Cardiac fibroblast (primary cell): ENCODE data around the gene KIAA1328.

Experiments used
- DNase-seq, 2 donors: peaks; one replicate each; pipeline versions ENCODE4 v3.0.0 to v3.0.0-alpha.2; 2010; ENCODE audit warnings: low read depth in 2 of 2
- H3K4me3 ChIP-seq, 2 donors: replicated peaks in 1 of 2; 1 replicate in 1 of 2; 2 replicates in 1 of 2; pipeline ENCODE4 v1.5.1; 2011; ENCODE audit warnings: low read depth in 2 of 2, low read length in 2 of 2, mild to moderate bottlenecking in 2 of 2, moderate library complexity in 1 of 2
- TF ChIP-seq, protein P1 (sequence below): IDR thresholded peaks from one replicate; pipeline ENCODE4 v1.5.1; 2011; ENCODE audit warnings: low read depth, mild to moderate bottlenecking, low read length, inconsistent platforms

KIAA1328 gene

DNA sequence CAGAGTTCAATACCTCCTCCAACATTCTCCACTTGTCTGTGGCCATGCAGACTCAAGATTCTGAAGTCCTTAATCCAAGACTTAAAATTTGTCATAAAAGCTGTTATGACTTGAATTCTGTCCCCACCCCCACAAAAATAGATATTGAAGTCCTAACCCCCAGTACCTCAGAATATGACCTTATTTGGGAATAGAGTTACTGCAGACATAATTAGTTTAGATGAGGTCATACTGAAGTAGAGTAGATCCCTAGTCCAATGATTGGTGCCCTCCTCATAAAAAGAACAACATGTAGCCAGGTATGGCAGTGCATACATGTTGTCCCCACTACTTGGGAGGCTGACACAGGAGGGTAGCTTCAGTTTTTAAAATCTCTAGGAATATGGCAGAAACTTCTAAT lies 9.3 kb upstream of the KIAA1328 start:
- H3K4me3 ChIP-seq: no peak overlapping the region
- DNase-seq: no peak
- TF ChIP-seq, protein P1, sequence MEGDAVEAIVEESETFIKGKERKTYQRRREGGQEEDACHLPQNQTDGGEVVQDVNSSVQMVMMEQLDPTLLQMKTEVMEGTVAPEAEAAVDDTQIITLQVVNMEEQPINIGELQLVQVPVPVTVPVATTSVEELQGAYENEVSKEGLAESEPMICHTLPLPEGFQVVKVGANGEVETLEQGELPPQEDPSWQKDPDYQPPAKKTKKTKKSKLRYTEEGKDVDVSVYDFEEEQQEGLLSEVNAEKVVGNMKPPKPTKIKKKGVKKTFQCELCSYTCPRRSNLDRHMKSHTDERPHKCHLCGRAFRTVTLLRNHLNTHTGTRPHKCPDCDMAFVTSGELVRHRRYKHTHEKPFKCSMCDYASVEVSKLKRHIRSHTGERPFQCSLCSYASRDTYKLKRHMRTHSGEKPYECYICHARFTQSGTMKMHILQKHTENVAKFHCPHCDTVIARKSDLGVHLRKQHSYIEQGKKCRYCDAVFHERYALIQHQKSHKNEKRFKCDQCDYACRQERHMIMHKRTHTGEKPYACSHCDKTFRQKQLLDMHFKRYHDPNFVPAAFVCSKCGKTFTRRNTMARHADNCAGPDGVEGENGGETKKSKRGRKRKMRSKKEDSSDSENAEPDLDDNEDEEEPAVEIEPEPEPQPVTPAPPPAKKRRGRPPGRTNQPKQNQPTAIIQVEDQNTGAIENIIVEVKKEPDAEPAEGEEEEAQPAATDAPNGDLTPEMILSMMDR: no peak

DNA sequence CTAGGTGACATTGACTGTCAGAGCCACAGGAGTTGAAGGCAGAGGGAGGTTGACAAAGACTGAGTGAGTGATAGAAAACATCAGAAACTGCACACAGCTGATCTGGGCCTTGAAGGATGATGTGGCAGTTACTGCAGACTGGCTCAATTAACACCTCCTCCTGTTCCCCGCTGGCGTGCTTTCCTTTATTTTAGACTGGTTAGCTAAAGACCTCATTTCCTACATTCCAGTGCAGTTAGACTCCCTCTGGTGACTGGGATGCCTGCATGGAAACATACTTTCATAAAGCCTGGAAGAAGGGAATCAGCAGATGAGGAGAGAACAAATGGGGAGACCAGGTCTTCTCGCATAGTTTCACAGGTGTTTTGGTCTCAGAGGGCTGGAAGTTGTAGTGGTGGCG lies 7.2 kb upstream of the KIAA1328 start:
- no peak overlapping the region for H3K4me3 ChIP-seq
- TF ChIP-seq, protein P1: no peak
- no peak for DNase-seq

DNA sequence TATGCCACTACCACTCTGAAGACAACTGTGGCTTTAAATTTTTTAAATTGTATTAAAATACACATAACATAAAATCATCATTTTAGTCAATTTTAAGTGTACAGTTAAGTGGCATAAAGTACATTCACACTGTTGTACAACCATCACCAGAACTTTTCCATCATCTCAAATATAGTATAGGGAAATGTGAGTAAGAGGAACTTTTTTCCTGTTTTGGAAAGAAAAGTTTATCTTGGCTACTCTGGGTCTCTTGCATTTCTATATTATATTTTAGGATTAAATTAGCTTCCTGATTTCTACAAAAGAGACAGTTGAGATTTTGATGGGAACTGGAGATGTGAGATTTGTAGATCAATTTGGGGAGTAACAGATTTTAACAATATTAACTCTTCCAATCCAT lies 3.4 kb upstream of the KIAA1328 start:
- H3K4me3 ChIP-seq: no peak overlapping the region
- TF ChIP-seq, protein P1: no peak
- no peak for DNase-seq

DNA sequence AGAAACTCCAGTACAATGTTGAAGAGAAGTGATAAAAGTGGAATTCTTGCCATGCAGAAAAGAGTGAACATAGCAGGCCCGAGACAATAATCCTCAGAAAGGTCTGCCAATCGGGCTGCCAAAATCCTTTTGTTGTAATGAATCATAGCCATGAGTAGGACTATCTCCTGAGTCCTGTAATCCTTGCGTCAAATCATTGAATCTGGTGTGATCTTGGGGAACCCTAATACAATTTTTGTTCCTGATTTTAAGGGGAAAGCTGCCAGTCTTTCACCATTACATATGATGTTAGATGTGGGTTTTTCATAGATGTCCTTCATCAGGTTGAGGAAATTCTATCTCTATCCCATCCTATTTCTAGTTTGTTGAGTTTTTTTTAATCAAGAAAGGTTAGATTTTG lies 2.4 kb upstream of the KIAA1328 start:
- H3K4me3 ChIP-seq: no peak overlapping the region
- DNase-seq: peak in 1 of 2 donors; percentile 34
- TF ChIP-seq, protein P1: no peak

DNA sequence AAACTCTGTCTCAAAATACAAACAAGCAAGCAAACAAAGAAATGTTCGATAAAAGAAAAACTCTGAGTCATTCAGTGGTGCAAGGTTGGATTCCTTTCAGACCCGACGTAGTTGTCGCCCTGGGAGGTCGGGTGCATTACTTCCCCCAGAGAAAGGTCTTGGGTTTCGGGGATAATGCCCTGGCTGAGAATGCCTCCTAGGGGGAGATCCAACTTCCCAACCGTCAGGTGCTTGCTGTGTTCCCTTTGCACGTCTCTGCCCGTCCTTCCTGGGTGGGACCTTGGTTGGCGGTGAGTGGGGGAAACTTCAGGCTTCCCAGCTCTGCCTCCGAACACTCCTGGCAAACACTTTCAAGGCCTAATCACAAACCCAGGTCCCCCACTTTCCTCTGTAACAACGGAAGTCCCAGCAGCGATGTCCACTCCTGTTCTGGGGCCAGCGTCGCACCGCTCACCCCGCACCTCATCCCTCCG lies 734 bp upstream of the KIAA1328 start:
- peak; percentile 73 to 78 for DNase-seq
- TF ChIP-seq, protein P1: no peak

DNA sequence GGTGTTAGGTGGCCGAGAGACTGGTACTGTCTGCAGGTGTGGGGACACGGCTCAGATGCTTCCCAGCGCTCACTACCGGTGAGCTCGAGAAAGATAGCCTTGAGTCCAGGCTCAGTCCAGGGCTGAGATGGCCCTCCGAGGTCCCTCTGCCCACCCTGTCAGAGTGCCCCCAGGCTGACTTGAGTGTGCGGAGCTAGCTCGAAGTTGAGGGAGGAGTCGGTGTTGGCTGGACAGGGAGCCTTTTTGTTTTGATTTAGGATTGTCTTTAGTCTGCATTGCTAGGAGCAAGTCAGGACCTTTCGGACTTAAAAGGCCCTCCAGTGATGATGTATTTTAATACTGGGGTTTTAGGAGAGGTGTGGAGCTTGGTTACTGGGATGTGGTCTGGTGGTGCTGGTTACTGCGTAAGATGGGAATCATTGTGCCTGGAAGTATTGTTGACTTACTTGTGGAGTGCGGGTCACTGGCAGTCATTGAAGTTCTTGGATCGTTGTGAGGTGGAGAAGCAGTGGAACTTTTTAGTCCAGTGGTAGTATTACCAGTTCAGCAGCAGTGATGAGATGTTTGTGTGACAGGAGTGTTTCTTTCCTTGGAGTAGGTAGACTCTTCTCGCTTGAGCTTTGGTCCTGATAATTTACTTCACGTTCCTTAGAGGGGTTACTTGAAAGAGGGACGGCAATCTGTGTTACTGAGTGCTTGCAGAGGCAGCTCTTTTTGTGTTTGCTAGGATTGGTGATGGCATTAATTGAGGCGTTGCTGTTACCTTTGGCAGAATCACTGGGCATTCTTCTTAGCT lies 633 bp downstream of the KIAA1328 start:
- DNase-seq: peak; percentile 27 to 42

More for the DNA sequence above, 734 bp upstream of the KIAA1328 start:
- peak overlapping the region; percentile 95 to 100 for H3K4me3 ChIP-seq

More for the DNA sequence above, 633 bp downstream of the KIAA1328 start:
- TF ChIP-seq, protein P1: no peak
- H3K4me3 ChIP-seq: peak overlapping the region; percentile 95 to 100
